Measurements from ENCODE around the gene GLI3.

GLI3 gene

DNA sequence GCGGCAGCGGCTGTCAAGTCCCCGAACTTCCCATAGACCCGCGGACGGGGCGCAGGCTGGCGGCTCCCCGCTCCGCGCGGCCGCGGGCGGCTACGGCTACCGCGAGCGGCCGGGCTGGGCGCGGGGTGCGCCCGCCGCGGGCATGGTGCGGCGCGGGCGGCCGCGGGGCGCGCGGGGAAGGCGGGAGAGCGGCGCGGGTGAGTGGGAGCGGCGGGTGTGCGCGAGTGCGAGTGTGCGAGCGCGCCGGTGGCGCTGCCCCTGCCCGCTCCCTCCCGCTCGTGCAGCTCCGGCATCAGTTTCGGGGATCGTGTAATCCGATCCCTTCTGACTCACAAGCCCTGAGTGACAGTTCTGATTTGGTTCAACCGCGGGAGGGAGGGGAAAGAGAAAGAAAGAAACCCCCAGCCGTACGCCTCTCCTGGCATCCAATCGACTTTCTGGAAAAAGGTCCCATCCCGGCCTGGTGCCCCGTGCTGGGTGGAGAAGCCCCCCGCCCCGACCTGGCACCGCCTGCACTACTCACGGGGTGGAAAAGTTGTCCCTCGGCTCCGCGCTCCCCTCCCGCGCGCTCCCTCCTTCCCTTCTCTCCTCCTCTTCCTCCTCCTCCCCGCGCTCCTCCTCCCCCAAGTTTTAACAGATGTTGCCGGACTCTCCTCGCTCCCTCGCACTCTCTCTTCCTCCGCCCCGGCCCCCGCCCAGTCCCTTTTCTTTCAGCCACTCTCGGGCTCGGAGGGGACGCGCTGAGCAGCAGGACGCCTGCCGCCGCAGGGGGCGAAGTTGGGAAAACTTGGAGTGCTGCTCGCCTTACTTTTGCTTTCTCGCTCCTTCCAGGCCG lies at the start of gene GLI3:
GLI3 (minus strand) TSS at position 234 of the 835 bp plus-strand sequence. CDS start 13,956 bp downstream, outside the sequence.
- in situ Hi-C loops (cut with MboI; ENCODE audit: low sequenced_read_pairs): no loop called here

DNA sequence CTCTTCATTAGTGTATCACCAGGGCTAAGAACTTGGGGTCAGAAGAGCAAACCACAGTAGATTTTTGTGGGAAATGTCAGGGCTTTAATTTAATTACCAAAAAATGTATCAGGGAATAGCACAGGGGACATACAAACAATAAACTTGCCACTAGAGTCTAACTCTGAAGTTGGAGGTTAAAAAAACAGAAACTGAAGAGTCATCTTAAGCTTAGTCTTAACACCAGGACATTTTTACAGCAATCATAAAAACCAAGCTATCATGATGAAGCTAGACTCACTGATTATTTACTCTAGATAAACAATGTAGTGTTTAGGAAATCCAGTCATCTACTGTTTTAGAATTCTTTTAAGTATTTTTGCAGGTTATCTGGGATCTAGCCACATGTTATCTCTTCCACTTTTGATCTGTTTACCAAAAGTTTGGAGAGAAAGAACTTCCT lies 48.4 kb upstream of the GLI3 start:
- in situ Hi-C loops (cut with MboI; ENCODE audit: low sequenced_read_pairs): no loop called here

DNA sequence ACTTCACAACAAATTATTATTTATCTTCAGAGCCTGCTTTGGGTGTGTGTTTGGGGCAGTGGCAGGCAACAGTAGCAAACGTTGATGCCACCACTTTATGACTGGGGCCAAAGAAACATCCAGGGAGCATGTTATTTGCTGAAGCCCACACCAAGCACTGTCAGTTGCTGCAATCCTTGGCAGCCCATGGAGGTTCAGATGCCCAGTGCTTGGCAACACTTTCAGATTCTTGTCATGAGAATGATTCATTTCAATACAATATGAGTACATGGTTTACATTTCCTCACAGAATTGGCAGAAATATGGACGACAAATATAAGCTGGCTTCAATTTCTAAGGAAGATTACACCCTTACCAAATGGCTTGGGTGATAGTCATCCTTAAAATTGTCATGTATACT lies 46.5 kb upstream of the GLI3 start:
- in situ Hi-C loops (cut with MboI; ENCODE audit: low sequenced_read_pairs): no loop called here

DNA sequence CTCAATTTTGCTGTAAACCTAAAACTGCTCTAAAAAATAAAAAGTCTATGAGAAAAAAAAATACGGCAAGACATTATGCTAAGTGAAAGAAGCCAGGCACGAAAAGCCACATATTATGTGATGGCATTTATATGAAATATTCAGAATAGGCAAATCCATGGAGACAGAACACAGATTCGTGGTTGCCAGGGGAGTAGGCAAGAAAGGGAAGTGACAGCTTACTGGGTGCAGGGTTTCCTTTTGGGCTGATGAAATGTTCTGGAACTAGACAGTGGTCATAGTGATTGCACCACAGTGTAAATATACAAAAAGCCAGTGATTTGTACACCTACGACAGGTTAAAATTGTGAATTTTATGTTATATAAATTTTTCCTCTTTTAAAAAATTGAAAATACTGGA lies 41.3 kb upstream of the GLI3 start:
- in situ Hi-C loops (cut with MboI; ENCODE audit: low sequenced_read_pairs): no loop called here

DNA sequence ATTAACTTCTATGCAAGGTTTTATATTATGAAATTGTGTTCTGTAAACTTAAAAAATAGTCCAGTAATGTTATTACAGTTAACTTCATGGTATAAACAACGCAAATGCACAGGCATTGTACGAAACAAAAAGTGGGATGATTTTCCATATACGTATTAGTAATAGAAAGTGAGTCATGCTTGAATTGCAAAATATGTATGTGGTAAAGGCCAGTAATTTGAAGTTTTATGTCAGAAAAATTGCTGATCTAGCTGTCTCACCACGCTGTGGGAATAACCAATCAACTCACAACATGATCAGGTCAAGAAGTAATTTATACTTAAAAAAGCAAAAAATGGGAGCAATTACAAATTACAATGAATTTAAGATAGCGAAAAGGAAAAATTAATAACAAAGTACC lies 37.0 kb upstream of the GLI3 start:
- in situ Hi-C loops (cut with MboI; ENCODE audit: low sequenced_read_pairs): no loop called here

DNA sequence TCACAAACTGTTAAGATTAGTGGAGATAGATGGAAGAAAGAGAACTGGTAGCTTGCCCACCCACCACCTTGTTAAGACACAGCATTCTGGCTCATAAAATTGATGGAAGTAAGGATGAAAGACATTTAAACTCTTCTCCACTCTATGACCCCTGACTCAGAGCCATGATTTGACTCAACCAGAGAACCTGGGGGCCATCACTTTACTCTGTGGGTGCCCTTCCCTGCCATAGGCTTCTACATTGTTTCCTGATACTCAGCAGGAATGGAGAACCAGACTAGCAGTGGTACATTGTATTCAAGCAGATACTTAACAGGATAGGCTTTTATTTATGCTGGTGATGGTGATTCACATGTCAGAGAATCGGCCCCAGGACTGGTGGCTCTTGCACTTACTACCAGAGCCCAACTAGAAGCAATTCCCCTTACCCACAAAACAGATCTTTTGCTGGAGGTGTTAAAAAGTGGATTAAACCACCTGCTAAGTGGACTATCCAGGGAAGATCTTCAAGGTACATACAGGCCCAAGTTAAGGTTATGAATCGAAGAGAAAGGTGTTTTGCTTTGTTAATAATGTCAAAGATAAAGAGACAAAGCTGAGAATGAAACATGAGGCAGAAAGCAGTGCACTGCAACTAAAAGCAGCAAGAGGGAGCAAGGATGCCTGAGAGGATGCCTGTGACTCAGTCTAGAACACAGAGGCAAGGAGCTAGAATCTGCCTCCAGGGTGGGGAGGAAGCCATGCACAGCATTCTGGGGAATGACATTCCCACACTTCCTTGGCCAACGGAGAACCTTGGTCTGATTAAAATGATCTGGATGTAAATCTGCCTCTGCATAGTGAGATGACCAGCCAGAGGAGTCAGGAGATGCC lies 36.0 kb upstream of the GLI3 start:
- in situ Hi-C loops (cut with MboI; ENCODE audit: low sequenced_read_pairs): no loop called here

DNA sequence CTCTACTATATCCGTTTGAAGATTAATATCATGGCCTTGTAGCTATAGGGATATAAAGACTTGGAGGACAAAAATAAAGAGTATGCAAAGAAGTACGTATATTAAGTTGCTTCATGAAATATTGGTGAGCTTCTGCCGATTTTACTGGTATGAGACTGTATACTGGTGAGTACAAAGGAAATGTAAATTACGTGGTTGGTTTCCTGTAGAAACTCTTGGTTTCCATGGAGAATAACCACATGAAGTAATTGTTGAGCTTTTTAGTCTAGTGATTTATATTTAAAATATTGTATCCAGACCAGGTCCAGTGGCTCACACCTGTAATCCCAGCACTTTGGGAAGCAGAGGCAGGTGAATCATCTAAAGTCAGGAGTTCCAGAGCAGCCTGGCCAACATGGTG lies 32.2 kb upstream of the GLI3 start:
- in situ Hi-C loops (cut with MboI; ENCODE audit: low sequenced_read_pairs): no loop called here

DNA sequence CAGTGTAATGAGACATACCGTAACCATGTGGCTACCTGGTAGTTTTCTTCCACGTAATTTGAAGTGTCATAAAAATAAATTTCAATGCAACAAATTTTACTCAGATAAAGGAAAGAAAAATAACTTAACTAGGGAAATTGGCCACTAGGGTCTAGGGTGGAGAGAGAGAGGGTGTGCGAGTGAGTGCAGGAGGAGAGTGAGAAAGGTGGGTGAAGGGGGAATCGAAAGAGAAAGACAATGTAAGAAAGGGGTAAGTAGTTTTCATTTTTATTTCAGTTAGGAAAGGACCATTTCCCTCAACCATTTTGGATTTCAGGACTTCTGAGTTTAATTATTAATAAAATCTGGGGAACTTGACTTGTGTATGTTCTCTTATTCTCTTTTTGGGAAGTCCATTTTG lies 27.7 kb upstream of the GLI3 start:
- in situ Hi-C loops (cut with MboI; ENCODE audit: low sequenced_read_pairs): no loop called here

DNA sequence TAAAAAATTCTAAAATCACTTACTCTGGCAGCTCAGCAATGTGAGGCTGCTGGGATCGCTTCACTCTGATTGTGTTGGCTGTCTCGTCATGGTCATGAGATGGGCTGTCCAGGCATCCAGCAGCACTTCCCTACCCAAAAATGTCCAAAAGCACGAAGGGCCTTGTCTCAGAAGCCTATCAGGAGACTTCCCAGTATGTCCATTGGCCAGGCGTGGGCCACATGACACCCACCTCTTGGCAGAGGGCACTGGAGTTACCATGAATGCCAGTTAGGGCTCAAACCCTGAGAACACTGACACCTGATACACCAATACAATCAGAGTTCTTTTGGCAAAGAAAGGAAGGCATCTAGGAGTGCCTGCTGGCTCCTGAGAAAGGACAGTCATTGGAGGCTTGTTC lies 27.0 kb upstream of the GLI3 start:
- in situ Hi-C loops (cut with MboI; ENCODE audit: low sequenced_read_pairs): no loop called here

DNA sequence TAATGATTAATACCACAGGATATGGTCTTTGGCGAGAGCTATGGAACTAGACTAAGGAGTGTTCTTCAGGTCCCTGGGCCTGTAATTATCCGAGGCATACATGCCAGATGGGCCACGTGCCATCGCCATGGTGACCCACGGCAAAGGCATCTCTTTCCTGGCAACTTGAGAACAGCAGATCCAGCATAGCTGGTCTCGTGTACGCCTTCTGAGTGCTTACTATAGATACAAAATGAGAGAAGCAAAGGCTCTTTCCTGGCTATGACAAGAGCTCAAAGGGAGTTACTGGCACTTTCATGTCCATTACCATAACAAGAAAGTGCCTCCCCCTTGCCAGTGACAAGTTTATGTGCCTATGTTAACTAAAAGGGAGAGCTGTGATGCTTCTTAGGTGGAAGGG lies 26.0 kb upstream of the GLI3 start:
- in situ Hi-C loops (cut with MboI; ENCODE audit: low sequenced_read_pairs): no loop called here

DNA sequence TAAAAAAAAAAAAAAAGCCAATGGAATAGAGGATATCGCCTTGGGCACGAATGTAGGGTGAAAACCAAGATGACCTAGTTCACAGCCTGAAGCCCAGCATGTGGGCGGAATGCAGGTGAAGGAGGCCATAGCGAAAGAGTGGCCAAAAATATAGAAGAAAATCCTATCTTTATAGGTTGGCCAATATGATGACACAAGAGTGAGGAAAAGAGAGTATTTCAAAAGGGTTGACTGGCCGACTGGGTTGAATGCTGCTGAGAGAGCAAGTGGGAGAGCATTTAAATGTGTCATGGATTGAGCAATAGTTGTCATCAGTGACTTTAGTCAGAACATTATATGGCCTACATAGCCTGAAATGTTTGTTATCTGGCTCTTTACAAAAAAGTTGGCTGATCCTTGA lies 17.2 kb upstream of the GLI3 start:
- in situ Hi-C loops (cut with MboI; ENCODE audit: low sequenced_read_pairs): no loop called here

DNA sequence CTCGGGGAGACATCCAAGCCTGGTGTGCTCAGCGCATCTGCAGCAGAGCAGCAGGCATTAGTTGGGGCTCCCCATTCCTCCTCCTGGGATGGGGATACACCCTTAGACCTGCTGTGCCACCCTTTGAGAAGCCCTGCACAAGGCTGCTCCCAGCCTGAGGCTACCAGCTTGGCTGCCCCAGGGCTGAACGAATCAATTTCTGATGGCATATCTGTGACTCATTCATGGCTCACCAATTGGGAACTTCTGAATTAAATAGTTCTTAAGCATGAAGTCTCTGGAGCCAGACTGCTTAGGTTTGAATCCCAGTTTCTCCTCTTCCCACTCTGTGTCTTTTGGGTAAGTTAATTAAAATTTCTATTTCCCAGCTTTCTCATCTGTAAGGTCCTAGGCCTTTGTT lies 16.3 kb upstream of the GLI3 start:
- in situ Hi-C loops (cut with MboI; ENCODE audit: low sequenced_read_pairs): no loop called here

DNA sequence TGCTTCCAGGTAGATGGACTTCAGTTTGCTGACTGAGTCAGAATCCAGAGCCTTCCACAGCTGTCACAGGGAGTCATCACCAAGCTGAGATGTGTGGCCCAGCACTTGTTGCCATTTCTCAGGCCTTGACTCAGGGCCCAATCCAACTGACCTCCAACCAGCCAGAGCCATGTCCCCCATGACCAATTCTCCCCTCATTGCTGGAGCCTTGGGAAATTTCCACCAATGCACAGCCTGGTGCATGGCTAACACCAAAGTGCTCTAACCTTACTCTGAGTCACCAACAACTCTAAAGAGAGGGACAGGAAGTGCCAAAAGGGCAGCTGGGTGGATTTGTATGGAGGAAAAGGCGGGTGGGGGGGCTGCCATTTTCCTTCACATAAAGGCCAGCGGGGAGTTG lies 13.4 kb upstream of the GLI3 start:
- in situ Hi-C loops (cut with MboI; ENCODE audit: low sequenced_read_pairs): no loop called here

DNA sequence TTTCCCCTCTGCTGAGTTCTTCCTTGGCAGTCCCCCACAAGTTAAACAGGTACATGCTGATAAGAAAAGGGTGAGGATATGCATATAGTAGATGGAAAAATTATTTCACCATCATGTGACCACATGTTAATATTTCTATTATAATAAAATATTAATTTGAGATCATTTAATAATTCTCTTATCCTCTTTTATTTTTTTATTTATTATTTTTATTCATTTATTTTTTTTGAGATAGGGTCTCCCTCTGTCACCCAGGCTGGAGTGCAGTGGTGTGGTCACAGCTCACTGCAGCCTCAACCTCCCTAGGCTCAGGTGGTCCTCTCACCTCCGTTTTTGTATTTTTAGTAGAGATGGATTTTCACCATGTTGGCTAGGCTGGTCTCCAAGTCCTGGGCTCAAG lies 11.6 kb upstream of the GLI3 start:
- in situ Hi-C loops (cut with MboI; ENCODE audit: low sequenced_read_pairs): no loop called here

DNA sequence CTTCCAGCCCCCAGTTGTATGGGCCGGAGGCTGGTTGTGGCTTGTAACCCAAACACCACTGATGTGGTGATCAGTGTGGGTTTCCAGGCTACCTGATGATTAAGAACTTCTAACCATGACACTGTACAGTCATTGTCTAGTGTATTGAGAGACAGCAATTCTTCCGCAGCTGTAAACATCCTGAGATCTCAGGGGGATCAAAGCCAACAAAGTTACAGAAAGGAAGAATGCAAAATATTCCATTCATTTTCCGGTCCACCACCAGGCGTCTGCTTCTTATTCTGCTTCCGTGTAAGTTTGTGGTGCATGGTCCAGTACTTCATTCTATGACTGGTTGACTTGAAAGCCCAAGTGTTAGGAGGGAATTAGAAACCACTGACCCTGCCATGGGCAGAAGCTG lies 10.3 kb upstream of the GLI3 start:
- in situ Hi-C loops (cut with MboI; ENCODE audit: low sequenced_read_pairs): no loop called here

DNA sequence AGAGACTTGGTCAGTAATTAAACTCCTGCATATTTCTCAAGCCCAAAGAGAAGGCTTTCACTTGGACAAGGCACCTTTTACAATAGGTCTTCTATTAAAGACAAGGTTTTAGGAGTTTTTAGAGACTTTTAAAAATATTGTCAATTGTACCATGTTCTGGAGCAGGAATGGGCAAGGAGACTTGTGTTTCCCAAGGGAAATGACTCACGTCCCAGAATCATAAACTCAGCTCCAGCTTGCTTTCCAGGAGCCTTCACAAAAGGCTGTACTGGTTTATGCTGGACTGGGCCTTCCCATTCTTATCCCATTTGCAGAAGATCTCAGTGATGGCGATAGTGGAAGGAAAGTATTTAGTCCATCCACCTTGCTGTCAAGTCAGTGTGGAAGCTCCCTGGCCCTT lies 7.8 kb upstream of the GLI3 start:
- in situ Hi-C loops (cut with MboI; ENCODE audit: low sequenced_read_pairs): no loop called here

DNA sequence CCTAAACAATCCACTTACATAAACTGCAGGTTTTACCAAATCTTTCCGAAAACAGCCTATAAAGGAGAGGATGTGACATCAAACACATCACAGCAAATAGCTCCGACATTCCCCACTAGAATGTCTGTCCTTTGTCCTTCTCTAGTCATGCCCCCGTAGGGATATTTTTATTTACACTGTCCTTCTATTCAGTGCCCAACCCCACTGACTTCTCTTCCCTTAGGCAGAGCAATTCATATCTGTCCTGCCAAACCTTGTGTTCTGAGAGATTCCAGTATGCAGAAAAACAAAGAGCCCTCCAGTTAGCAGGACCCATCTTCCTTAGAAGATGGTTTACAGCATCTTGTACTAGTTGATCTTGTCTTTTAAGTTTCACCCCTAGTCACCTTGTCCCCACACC lies 5.4 kb upstream of the GLI3 start:
- in situ Hi-C loops (cut with MboI; ENCODE audit: low sequenced_read_pairs): no loop called here

DNA sequence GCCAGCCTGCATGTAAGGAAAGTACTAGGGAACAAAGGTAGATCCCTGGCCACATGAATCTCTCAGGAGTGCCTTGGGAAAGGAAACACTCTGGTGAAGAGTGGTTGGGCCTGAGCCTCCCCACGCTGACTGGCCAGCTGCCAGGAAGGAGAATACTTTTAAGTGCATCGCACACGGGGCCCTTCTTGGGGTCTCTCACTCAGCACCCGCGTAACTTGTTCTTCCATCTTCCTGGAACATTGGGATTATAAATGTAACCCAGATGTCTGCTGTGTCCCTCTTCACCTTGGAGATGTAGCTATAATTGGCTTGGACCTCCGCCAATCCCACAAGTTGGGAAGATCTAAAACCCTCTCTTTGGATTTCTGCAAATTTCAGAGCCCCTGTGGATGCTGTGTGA lies 4.4 kb upstream of the GLI3 start:
- in situ Hi-C loops (cut with MboI; ENCODE audit: low sequenced_read_pairs): no loop called here

DNA sequence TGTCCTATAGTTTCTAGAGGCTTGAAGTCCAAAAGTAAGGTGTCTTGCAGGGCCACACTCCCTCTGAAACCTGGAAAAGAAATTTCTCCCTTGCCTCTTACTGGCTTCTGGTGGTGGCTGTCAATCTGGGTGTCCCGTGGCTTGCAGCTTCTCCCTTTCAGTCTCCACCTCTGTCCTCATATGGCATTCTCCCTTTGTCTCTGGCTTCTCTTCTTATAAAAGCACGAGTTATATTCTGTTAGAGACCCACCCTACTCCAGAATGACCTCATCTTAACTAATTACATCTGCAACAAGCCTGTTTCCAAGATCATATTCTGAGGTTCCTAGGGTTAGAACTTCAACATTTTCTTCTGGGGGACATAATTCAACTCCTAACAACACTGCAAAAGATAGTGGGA lies 3.4 kb upstream of the GLI3 start:
- in situ Hi-C loops (cut with MboI; ENCODE audit: low sequenced_read_pairs): no loop called here

DNA sequence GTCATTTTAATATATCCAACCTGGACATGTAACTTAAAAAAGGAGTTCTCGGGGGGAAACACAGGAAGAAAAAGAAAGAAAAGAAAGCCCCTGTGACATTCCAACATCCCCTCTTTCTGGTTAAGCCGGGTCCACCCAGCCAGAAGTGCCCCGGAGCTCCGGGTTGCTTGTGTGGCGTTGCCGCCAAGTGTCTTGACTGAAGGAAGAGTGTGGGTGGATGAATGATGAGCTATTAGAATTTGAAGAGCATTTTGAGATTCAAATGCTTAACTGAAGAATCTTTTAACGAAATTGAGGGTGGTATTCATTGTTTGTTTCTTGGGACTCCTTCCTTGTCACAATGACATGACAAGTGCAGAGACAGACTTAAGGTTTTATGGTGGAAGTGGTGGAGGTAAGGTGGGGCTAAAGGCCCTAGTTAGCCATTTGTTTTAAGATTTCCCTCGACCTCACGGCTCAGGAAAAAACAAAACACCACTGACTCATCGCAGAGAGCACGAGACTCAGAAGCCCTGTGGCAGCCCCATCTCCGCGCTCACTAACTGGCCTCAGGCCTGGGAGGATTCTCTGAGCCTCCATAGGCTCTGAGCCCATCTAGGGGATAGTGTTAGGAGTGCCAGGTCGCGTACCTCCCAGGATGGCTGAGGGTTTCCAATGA lies 1.8 kb upstream of the GLI3 start:
- in situ Hi-C loops (cut with MboI; ENCODE audit: low sequenced_read_pairs): no loop called here

DNA sequence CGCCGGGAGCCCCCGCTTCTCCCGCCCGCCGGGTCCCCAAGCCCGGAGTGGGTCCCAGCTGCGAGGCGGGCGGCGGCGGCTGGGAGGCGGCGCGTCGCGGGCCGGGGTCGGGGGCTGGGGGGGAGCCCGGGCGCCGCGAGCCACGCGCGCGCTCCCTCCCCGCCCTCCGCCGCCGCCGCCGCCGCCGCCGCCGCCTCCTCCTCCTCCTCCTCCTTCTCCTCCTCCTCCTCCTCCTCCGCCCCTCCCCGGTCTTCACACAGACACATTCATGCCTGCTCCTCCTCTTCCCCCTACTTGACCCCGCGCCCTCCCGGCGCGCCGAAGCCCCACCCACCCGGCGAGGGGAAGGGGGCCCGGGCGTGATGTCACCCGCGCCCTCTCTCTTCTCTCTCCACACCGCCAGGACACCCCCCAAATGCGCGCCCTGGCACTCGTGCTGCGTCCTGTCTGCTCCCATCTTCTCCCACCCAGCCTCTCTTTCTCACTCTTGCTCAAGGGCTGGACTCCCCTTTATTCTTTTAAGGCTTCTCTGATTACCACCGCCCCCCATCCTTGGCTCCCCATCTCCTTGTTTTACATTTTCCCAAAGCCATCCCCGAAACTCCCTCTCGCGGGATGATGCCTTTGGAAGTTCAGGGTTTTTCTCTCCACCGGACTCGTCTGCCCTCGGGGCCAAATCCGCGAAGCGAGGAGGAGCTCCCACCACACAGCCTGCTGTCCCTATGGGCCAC lies 967 bp upstream of the GLI3 start:
- in situ Hi-C loops (cut with MboI; ENCODE audit: low sequenced_read_pairs): no loop called here

All from HL-60/S4 treated with retinoic acid at 250 ng/mL for 4 days and 3 days (cell line).